GM23338 (cell line): ENCODE measurements around the gene HLCS. TPM values are rescaled to one million over a fixed set of nuclear protein-coding genes. Genes with fewer than 3 reads are reported as not detected.

Experiments used
- ATAC-seq: fragments of 200-7000 bp; cut with Tn5 transposase; 3 replicates; pipeline ENCODE4 v1.9.1; 2020
- DNase-seq: peaks from one replicate; pipeline ENCODE4 v3.0.0-alpha.2; 2015; ENCODE audit warnings: low spot score
- H2AFZ ChIP-seq: fragments of 200-600 bp; sonication (generic); 2 replicates; pipeline ENCODE4 v1.8.0; 2016; ENCODE audit warnings: antibody characterized with exemption, mild to moderate bottlenecking, moderate library complexity
- H3F3A ChIP-seq: fragments of 200-600 bp; sonication (generic); replicated peaks from 2 replicates; pipeline ENCODE4 v1.8.0; 2017; ENCODE audit warnings: antibody characterized with exemption, mixed run types, low read depth
- H3K27ac ChIP-seq: fragments of 200-600 bp; sonication (generic); 2 replicates; pipeline ENCODE4 v1.6.1; 2016; ENCODE audit warnings: low read depth
- H3K27me3 ChIP-seq: fragments of 200-600 bp; sonication (generic); 2 replicates; pipeline ENCODE4 v1.8.0; 2016; ENCODE audit warnings: mild to moderate bottlenecking, mixed run types, moderate library complexity; ENCODE audit not compliant: insufficient read depth
- H3K36me3 ChIP-seq: fragments of 200-600 bp; sonication (generic); 2 replicates; pipeline ENCODE4 v1.8.0; 2016; ENCODE audit warnings: mild to moderate bottlenecking; ENCODE audit not compliant: insufficient read depth
- H3K4me1 ChIP-seq: fragments of 200-600 bp; sonication (generic); 2 replicates; pipeline ENCODE4 v1.8.0; 2016; ENCODE audit warnings: mild to moderate bottlenecking, moderate library complexity; ENCODE audit not compliant: insufficient read depth
- H3K4me2 ChIP-seq: fragments of 200-600 bp; sonication (generic); 2 replicates; pipeline ENCODE4 v1.7.1; 2017; ENCODE audit warnings: mixed run types
- H3K4me3 ChIP-seq: fragments of 200-600 bp; sonication (generic); 2 replicates; pipeline ENCODE4 v1.6.1; 2016; ENCODE audit warnings: mixed run types
- H3K79me2 ChIP-seq: fragments of 200-600 bp; sonication (generic); replicated peaks from 2 replicates; pipeline ENCODE4 v1.8.0; 2017; ENCODE audit warnings: mild to moderate bottlenecking; ENCODE audit not compliant: insufficient read depth
- H3K9me2 ChIP-seq: fragments of 200-600 bp; sonication (generic); 2 replicates; pipeline ENCODE4 v1.8.0; 2017; ENCODE audit not compliant: insufficient read depth
- H4K20me1 ChIP-seq: fragments of 200-600 bp; sonication (generic); replicated peaks from 2 replicates; pipeline ENCODE4 v1.8.0; 2017; ENCODE audit warnings: mild to moderate bottlenecking; ENCODE audit not compliant: insufficient read depth
- H3K27ac Mint-ChIP-seq: 2 replicates; pipeline ENCODE4 v1.8.0; 2020; ENCODE audit warnings: inconsistent platforms, mild to moderate bottlenecking, moderate library complexity, mixed read lengths
- H3K27me3 Mint-ChIP-seq: 3 replicates; pipeline ENCODE4 v1.8.0; 2022; ENCODE audit warnings: low read depth, mild to moderate bottlenecking, moderate library complexity, mixed read lengths, inconsistent platforms; ENCODE audit not compliant: insufficient read depth, poor library complexity
- H3K36me3 Mint-ChIP-seq: 3 replicates; pipeline ENCODE4 v1.8.0; 2021; ENCODE audit warnings: low read depth, mild to moderate bottlenecking, inconsistent platforms, moderate library complexity, mixed read lengths
- H3K4me1 Mint-ChIP-seq: 3 replicates; pipeline ENCODE4 v1.8.0; 2020; ENCODE audit warnings: mild to moderate bottlenecking, inconsistent platforms, mixed read lengths
- H3K4me3 Mint-ChIP-seq: 3 replicates; pipeline ENCODE4 v1.8.0; 2021; ENCODE audit warnings: moderate library complexity, mild to moderate bottlenecking, inconsistent platforms, mixed read lengths
- H3K9me3 Mint-ChIP-seq: 3 replicates; pipeline ENCODE4 v1.8.0; 2020; ENCODE audit warnings: moderate library complexity, mild to moderate bottlenecking, inconsistent platforms, mixed read lengths
- CREB1 ChIP-seq: fragments of 250-450 bp; sonication (Bioruptor Pico); IDR thresholded peaks from 2 replicates; pipeline ENCODE4 v1.5.0; 2020; ENCODE audit warnings: low read depth, mild to moderate bottlenecking, moderate library complexity
- EZH2 ChIP-seq: fragments of 200-600 bp; sonication (generic); IDR thresholded peaks from one replicate; pipeline ENCODE4 v1.8.0; 2017; ENCODE audit warnings: antibody characterized with exemption, mild to moderate bottlenecking, low read depth; ENCODE audit not compliant: unreplicated experiment
- EZH2phosphoT487 ChIP-seq: fragments of 200-600 bp; sonication (generic); IDR thresholded peaks from one replicate; pipeline ENCODE4 v1.8.1; 2018; ENCODE audit warnings: antibody characterized with exemption; ENCODE audit not compliant: unreplicated experiment
- JUNB ChIP-seq: IDR thresholded peaks from one replicate; pipeline ENCODE4 v1.6.1; 2016; ENCODE audit warnings: antibody characterized with exemption; ENCODE audit not compliant: unreplicated experiment
- NANOG ChIP-seq: IDR thresholded peaks from 2 replicates; pipeline ENCODE4 v1.6.1; 2016; ENCODE audit warnings: antibody characterized with exemption, borderline replicate concordance
- POLR2AphosphoS5 ChIP-seq: IDR thresholded peaks from 2 replicates; pipeline ENCODE4 v1.6.1; 2016; ENCODE audit warnings: antibody characterized with exemption, low read depth
- STAT1 ChIP-seq: IDR thresholded peaks from one replicate; pipeline ENCODE4 v1.6.1; 2016; ENCODE audit warnings: antibody characterized with exemption; ENCODE audit not compliant: unreplicated experiment
- ZNF114 ChIP-seq: fragments of 250-450 bp; sonication (Bioruptor Pico); IDR thresholded peaks from 2 replicates; pipeline ENCODE4 v1.5.0; 2020; ENCODE audit warnings: mild to moderate bottlenecking, moderate library complexity
- ZNF331 ChIP-seq: fragments of 250-450 bp; sonication (Bioruptor Pico); IDR thresholded peaks from 2 replicates; pipeline ENCODE4 v1.5.0; 2020; ENCODE audit warnings: low read depth, mild to moderate bottlenecking, moderate library complexity
- ZNF462 ChIP-seq: fragments of 250-450 bp; sonication (Bioruptor Pico); IDR thresholded peaks from 2 replicates; pipeline ENCODE4 v1.5.0; 2020; ENCODE audit warnings: mild to moderate bottlenecking, moderate library complexity
- polyA plus RNA-seq: library from polyadenylated mRNA; unstranded; fragments of >200 nt; fragmentation: Nextera tagmentation; extraction: Ambion mirVana; gene quantifications from 2 replicates; pipeline ENCODE4 v1.2.1, GENCODE V29; 2016
- total RNA-seq: library from RNA; depleted of rRNA; stranded (reverse); fragments of >200 nt; shearing (Covaris generic); gene quantifications from 2 replicates; pipeline ENCODE4 v1.2.3, GENCODE V29; 2014
- TF ChIP-seq, protein P1 (sequence below), 2 experiments: fragments of 200-600 bp in 1 of 2; sonication (generic) in 1 of 2; conservative IDR thresholded peaks; 2 replicates each; pipeline versions ENCODE4 v1.5.1 to v1.6.1; 2016 to 2017; ENCODE audit warnings: antibody characterized with exemption in 2 of 2, low read depth in 2 of 2, mild to moderate bottlenecking in 2 of 2, moderate library complexity in 1 of 2
- TF ChIP-seq, protein P2 (sequence below): IDR thresholded peaks from 2 replicates; pipeline ENCODE4 v1.6.1; 2016; ENCODE audit warnings: antibody characterized with exemption
- TF ChIP-seq, protein P3 (sequence below): IDR thresholded peaks from one replicate; pipeline ENCODE4 v1.6.1; 2018; ENCODE audit warnings: antibody characterized with exemption; ENCODE audit not compliant: unreplicated experiment

Gene HLCS
- total and polyA plus RNA-seq, 2 experiments from 2014 or later: 6.1 to 14.7 TPM

- Histone ChIP-seq H3K79me2 (no peaks in the 10 kb centered on the region), H3K36me3 (no peaks in the 10 kb centered on the region), H3K4me1 (peaks cover 31% of the 10 kb centered on the region), H3F3A (no peaks in the 10 kb centered on the region), H3K4me2 (no peak overlapping the region), H3K9me2 (no peaks in the 10 kb centered on the region), H3K4me3 (no peak overlapping the region), H3K27me3 (no peaks in the 10 kb centered on the region), H2AFZ (no peak overlapping the region; the same call in 1 of the 2 replicates), H4K20me1 (peaks cover 3% of the 10 kb centered on the region; the same call in 1 of the 2 replicates), H3K27ac (no peak overlapping the region)
- DNase-seq: no peak
- H3K27me3 Mint-ChIP-seq: peaks cover 2% of the 10 kb centered on the region
- TF ChIP-seq ZNF462 (CRISPR knock-in tag) (no peak), POLR2AphosphoS5 (no peak), ZNF114 (CRISPR knock-in tag) (no peak), NANOG (no peak), STAT1 (no peak), JUNB (no peak), EZH2phosphoT487 (no peak), CREB1 (CRISPR knock-in tag) (no peak), ZNF331 (CRISPR knock-in tag) (no peak), EZH2 (no peak)
- TF ChIP-seq, protein P1, sequence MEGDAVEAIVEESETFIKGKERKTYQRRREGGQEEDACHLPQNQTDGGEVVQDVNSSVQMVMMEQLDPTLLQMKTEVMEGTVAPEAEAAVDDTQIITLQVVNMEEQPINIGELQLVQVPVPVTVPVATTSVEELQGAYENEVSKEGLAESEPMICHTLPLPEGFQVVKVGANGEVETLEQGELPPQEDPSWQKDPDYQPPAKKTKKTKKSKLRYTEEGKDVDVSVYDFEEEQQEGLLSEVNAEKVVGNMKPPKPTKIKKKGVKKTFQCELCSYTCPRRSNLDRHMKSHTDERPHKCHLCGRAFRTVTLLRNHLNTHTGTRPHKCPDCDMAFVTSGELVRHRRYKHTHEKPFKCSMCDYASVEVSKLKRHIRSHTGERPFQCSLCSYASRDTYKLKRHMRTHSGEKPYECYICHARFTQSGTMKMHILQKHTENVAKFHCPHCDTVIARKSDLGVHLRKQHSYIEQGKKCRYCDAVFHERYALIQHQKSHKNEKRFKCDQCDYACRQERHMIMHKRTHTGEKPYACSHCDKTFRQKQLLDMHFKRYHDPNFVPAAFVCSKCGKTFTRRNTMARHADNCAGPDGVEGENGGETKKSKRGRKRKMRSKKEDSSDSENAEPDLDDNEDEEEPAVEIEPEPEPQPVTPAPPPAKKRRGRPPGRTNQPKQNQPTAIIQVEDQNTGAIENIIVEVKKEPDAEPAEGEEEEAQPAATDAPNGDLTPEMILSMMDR (conservative IDR thresholded peaks at IDR 0.05; ENCODE audit: low read depth in 2 of 2): no peak
- TF ChIP-seq, protein P2, sequence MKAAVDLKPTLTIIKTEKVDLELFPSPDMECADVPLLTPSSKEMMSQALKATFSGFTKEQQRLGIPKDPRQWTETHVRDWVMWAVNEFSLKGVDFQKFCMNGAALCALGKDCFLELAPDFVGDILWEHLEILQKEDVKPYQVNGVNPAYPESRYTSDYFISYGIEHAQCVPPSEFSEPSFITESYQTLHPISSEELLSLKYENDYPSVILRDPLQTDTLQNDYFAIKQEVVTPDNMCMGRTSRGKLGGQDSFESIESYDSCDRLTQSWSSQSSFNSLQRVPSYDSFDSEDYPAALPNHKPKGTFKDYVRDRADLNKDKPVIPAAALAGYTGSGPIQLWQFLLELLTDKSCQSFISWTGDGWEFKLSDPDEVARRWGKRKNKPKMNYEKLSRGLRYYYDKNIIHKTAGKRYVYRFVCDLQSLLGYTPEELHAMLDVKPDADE: no peak
- TF ChIP-seq, protein P3, sequence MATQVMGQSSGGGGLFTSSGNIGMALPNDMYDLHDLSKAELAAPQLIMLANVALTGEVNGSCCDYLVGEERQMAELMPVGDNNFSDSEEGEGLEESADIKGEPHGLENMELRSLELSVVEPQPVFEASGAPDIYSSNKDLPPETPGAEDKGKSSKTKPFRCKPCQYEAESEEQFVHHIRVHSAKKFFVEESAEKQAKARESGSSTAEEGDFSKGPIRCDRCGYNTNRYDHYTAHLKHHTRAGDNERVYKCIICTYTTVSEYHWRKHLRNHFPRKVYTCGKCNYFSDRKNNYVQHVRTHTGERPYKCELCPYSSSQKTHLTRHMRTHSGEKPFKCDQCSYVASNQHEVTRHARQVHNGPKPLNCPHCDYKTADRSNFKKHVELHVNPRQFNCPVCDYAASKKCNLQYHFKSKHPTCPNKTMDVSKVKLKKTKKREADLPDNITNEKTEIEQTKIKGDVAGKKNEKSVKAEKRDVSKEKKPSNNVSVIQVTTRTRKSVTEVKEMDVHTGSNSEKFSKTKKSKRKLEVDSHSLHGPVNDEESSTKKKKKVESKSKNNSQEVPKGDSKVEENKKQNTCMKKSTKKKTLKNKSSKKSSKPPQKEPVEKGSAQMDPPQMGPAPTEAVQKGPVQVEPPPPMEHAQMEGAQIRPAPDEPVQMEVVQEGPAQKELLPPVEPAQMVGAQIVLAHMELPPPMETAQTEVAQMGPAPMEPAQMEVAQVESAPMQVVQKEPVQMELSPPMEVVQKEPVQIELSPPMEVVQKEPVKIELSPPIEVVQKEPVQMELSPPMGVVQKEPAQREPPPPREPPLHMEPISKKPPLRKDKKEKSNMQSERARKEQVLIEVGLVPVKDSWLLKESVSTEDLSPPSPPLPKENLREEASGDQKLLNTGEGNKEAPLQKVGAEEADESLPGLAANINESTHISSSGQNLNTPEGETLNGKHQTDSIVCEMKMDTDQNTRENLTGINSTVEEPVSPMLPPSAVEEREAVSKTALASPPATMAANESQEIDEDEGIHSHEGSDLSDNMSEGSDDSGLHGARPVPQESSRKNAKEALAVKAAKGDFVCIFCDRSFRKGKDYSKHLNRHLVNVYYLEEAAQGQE: no peak
- no peaks in the 10 kb centered on the region for H3K36me3 Mint-ChIP-seq
- H3K27ac Mint-ChIP-seq: no peak overlapping the region
- no peak for ATAC-seq
- H3K4me3 Mint-ChIP-seq: no peak overlapping the region
- peaks cover 37% of the 10 kb centered on the region for H3K4me1 Mint-ChIP-seq
- H3K9me3 Mint-ChIP-seq: no peaks in the 10 kb centered on the region
These were observed 51.3 kb downstream of the HLCS start for GRCh38 chr21:36915014-36915695.
